Measurements from ENCODE around the gene DUOX2.

DNA sequence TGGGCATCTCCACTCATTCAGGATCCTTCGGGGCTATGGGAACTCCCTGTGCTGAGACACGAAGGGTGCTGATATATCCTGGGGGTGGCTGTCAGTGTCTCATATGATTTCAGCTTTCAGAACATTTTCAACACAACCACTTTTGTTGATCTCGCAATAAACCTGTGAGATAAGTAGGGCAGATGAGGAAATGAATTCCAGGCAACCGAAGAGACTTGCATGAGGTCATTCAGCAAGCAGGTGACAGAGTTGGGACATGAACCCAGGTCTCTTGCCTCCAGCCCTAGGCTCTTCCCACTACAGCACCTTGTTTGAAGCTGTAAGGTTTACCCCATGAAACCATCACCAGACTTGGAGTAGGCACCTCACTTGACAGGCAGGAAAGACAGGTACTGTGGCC is 32.4 kb upstream of the DUOX2 start:
- TF ChIP-seq, protein P1, sequence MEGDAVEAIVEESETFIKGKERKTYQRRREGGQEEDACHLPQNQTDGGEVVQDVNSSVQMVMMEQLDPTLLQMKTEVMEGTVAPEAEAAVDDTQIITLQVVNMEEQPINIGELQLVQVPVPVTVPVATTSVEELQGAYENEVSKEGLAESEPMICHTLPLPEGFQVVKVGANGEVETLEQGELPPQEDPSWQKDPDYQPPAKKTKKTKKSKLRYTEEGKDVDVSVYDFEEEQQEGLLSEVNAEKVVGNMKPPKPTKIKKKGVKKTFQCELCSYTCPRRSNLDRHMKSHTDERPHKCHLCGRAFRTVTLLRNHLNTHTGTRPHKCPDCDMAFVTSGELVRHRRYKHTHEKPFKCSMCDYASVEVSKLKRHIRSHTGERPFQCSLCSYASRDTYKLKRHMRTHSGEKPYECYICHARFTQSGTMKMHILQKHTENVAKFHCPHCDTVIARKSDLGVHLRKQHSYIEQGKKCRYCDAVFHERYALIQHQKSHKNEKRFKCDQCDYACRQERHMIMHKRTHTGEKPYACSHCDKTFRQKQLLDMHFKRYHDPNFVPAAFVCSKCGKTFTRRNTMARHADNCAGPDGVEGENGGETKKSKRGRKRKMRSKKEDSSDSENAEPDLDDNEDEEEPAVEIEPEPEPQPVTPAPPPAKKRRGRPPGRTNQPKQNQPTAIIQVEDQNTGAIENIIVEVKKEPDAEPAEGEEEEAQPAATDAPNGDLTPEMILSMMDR (optimal IDR thresholded peaks at IDR 0.05 in 1 of 3, IDR thresholded peaks at IDR 0.05 in 1 of 3, conservative IDR thresholded peaks at IDR 0.05 in 1 of 3; ENCODE audit: extremely low read depth in 1 of 3, insufficient read depth in 2 of 3, low read length in 3 of 3), result no peak
- TF ChIP-seq EZH2 (IDR thresholded peaks at IDR 0.05; ENCODE audit: low read length), result no peak

Measured in keratinocyte (primary cell).